Stimulated activated CD4-positive, alpha-beta T cell treated with anti-CD3 and anti-CD28 coated beads, Interleukin-15, amount 100 ng/mL, for 48 hours (primary cell): ENCODE data around the gene DNAJC25.

ENCODE experiments used
- DNase-seq, 2 donors: peaks; one replicate each; pipeline ENCODE4 v3.0.0-alpha.2; 2020; ENCODE audit warnings: low read depth in 2 of 2

The DNAJC25 gene

GRCh38 chr9:111627260-111627963, 3.7 kb upstream of the DNAJC25 start:
- DNase-seq = no peak

- DNase-seq = no peak
Measured at GRCh38 chr9:111628411-111628810, 2.7 kb upstream of the DNAJC25 start.

GRCh38 chr9:111630182-111630963, 761 bp upstream of the DNAJC25 start:
- no peak for DNase-seq

- no peak for DNase-seq
Measured at GRCh38 chr9:111630964-111631213, 245 bp upstream of the DNAJC25 start.

DNA sequence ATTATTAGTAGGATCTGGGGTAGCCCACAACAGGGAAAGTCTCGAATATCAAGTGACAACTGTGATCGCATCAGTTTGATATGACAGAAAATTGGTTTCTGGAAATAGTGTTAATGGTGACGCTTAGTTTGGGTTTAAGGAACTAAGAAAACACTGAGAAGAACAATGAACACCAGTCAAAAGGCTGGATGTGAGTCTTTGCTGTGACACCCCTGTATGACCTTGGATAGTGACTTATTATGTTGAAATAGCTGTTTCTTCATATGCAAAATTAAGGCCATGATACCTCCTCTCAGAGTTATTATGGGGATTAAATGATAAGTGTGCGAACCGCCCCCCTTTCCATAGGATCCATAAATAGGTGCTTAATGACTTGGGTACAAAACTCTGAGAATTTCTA, 926 bp downstream of the DNAJC25 start:
- DNase-seq = no peak

DNA sequence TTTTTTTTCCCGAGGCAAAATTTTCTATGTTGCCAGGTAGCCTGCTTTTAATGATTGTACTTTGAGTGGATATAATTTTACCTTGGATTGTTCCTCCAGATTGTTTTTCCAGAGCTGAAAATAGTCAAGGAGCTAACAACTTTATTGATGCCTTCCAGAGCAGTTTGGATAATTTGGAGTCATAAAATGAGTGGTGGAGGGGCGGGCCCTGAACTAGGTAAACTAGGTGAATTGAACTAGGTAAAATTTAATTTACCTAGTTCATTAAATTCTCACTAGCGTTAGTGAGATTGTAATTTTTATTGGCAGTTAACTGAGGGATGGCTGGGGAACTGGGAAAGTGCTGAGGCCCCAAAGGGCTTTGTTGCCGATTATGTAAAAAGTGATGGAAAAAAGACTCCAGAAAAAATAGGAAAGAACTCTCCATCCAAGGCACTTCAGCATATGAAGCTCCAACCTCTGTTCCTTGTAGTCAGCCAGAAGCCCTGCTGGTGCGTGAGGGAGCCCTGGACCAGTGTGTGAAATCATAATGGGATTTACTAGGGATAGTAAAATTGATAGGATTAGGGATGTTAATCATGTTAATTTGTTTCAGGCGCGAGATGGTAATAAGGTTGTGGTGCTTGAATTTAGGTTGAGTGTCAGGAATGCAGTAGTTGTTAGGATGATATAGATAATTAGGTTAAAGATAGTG, 1.7 kb downstream of the DNAJC25 start:
- DNase-seq = no peak

DNA sequence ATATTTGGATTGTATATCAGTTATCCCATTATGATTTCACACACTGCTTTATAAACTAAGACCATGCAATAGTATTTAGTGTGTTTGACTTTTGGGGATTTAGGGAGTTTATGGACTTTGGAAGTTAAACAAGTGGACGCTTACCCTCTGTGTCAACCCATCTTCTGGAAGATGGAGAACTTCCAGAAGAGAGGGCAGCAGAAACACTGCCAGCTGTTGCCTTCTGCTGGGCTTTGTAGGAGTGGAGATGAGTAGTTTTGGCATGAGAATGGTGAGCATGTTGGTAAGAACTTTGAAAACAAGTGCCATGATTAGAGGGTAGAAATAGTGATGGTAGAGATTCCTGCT, 2.2 kb downstream of the DNAJC25 start:
- DNase-seq = no peak

- DNase-seq = no peak
Measured at GRCh38 chr9:111634860-111635259, 3.7 kb downstream of the DNAJC25 start.

GRCh38 chr9:111637421-111637950, 6.4 kb downstream of the DNAJC25 start:
- no peak for DNase-seq

- no peak for DNase-seq
Measured at GRCh38 chr9:111644195-111644772, 13.2 kb downstream of the DNAJC25 start.

DNA sequence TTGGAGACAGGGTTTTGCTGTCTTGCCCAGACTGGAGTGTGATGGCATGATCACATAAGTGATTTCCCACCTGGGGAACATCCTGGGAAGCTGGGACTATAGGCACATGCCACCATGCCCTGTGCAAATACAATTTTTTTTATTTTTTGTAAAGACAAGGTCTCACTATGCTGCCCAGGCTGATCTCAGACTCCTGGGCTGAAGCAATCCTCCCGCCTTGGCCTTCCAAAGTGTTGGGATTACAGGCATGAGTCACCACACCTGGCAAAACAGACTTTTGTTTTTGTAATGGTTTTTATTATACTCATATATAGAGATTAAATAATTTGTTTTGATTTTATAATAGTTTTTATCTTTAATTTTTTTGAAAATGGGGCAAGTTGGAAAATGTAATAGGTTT, 14.7 kb downstream of the DNAJC25 start:
- no peak for DNase-seq

DNA sequence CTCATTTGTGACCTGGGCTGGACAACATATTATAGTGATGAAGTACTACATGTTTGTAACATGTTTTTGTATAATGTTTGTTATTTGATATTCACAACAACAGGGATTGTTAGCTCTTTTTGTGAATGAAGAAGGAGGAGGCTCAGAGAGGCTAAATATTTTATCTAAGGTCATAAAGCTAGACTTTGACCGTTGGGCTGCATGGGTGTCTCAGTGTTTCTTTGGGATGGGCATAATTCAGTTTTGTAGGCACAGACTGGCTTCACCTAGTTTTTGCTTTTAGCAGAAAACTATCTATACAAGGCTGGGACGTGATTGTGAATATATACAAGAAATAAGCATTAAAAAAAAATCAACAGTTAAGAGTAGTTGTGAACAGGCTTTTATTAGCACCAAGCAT, 15.3 kb downstream of the DNAJC25 start:
- no peak for DNase-seq

DNA sequence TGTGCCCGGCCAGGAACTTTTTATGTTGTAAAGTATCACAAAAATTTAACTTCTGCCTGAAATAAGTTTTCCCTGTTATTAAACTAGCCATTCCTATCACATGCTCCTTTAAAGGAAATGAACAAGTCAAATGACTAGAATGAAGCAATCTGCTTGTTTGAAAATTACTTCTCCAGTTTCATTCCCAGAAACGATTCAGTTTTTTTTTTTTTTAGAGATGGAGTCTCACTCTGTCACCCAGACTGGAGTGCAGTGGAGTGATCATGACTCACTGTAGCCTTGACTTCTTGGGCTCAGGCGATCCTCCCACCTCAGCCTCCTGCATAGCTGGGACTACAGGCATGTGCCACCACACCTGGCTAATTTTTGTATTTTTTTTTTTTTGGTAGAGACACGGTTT, 16.9 kb downstream of the DNAJC25 start:
- no peak for DNase-seq

GRCh38 chr9:111649016-111649415, 17.9 kb downstream of the DNAJC25 start:
- no peak for DNase-seq

DNA sequence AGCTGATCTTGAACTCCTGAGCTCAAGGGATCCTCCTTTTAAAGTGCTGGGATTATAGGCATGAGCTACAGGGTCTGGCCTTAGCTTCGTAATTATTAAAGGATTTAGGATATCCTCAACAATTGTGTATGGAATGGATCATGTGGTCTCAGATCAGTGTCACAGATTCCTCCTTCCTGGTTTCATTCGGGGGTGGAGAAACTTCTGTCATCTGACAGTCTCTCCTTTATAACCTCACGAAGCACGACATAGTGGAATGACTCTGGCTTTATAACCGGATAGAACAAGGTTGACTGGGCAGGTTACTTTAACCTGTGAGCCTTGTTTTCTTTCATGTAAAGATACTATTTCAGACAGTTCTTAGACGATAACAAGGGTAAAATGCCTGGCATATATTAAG, 25.9 kb downstream of the DNAJC25 start:
- DNase-seq = no peak

- DNase-seq = no peak
Measured at GRCh38 chr9:111658943-111659342, 27.8 kb downstream of the DNAJC25 start.

DNA sequence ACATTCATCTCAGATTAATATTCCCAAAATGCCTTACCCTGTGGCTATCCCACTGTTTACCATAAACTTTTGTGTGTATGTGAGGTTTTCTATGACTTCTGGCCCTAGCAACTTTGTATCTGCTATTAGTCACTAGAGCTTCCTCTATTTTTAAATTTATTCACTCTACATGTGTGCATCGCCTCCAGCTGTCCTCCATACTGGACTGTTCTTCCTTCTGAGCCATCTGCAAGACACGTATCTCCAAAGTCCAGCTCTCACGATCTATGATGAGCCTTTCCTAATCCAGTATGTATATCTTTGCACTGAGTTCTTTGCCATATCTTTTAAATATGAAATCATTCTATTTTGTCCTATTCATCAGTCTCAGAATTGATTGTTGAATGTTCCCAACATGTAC, 28.6 kb downstream of the DNAJC25 start:
- no peak for DNase-seq

GRCh38 chr9:111661150-111661801, 30.1 kb downstream of the DNAJC25 start, which contains the start of gene GNG10:
Gene GNG10, plus strand, starts transcription at chr9:111661605. Its CDS starts 30 bp downstream, at chr9:111661635.
- peak; percentile 23 to 61 for DNase-seq

- DNase-seq = peak; percentile 8 to 19
Measured at GRCh38 chr9:111661802-111662521, 30.8 kb downstream of the DNAJC25 start.

- DNase-seq = no peak
Measured at GRCh38 chr9:111662576-111663300, 31.6 kb downstream of the DNAJC25 start.
